ENCODE measurements around the gene RASSF8.

The RASSF8 gene

DNA sequence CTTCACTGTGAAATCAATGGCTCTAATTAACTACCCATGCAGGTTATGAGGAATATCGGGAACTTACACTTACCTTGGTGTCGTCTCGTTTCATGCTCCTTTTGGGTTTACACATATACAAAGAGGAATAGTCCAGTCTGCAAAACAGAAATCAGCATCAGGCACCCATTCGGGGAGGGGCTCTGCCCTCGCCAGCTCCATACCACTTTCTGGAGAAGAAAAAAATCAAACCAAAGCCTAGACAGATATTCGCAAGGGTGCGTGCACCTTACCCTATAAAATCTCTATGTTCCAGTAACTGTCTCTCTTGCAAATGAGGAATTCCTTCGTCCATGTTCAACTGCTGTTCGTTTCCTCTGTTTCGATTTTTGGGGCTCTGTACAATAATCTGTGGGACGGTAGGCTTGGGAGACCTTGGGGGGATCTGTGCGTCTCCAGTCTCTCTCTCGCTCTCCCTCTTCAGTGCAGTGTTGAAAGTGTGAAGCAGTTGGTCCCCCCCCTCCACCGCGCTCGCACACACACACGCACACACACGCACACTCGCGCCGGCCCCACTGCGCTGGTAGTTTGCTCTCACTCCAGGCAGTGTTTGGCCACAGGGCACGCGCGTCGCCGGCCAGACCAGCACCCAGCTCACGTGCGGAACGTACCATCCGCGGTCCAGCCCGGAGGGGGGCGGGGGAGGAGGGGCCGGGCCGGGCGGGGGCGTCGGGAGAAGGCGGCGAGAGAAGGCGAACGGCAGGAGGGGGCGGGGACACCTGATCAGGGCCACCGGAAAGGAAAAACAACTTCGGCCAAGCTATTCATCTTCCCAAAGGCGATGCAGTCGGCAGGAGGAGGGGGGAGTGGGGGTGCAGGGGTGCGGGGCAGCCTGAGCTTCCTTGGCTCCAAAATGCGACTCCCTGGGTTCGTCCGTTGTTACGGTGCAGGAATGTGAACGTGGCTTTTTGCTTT is 166.2 kb downstream of the RASSF8 start, which contains the start of gene BHLHE41:
BHLHE41 (minus strand) TSS at position 592 of the 954 bp plus-strand sequence; CDS start at position 334, 258 bp downstream.
- no peak for DNase-seq (ENCODE audit: low read depth in 2 of 2)

GRCh38 chr12:26125400-26126339 is 167.2 kb downstream of the RASSF8 start:
- DNase-seq (ENCODE audit: low read depth in 2 of 2), result no peak

DNA sequence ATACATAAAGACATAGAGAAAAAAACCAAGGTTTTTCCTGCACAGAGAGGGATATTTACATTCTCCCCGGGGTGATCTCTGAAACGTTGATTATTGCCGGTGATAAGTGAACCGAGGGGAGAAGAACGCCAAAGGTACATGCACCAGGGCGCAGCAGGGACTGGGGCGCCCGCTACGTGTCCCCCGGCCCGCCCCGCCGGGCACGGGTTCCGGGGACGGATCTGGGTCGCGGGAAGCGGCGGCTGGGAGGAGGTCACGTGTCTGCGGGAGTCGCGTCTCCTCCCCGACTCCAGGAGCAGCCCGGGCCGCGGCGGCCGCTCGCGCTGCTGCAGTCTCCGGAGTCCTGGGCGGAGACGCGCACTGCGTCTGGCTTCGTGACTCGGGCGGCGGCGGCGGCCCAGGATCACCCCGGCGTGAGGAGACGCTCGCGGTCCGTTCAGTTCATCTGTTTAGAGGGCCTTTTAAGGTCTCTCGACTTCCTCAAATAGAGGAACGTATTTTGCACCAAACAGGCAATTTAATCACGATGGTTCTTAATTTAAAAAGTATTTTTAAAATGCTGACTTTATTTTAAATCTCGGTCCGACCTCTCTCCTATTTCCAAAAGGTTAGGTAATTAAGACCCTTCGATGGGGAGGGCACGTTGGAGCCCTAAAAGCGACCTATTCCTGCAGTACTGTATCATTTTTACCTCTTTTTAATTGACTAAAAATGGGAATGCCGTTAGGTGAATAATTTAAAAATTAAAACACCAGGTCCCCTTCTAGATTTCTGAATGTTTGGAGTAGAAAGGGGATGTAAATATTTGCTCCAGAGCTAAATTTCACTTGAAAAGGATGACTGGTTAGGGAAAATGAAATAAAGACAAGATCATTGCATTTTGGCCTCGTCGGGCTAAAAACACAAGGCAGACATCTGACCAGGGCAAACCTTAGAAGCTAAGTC is 168.1 kb downstream of the RASSF8 start:
- DNase-seq (ENCODE audit: low read depth in 2 of 2), result no peak

DNA sequence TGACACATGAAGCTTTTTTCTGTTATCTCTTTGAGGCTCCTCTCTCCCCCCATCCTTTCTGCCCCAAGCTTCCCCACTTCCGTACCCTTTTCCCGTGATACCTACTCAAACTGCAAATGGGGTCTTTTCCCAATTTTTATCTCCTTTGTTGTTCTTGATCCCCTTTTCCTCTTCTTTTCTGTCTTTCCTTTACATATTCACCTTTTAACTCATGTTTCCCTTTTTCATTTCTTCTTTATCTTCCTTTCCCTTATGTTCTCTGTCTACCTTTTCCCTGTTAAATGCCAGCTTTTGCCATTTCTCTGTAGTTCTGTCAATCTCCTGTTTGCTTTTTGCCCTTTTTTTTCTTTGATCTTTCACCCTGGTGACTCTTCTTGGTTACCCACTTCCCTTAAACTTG is 168.9 kb downstream of the RASSF8 start:
- no peak for DNase-seq (ENCODE audit: low read depth in 2 of 2)

- no peak for DNase-seq (ENCODE audit: low read depth in 2 of 2)
Measured at GRCh38 chr12:26128168-26128567, 169.7 kb downstream of the RASSF8 start.
